ENCODE results near the gene GNRHR. TPM values are rescaled to one million over a fixed set of nuclear protein-coding genes. Genes with fewer than 3 reads are reported as not detected.
A peak's percentile ranks its signal among the peaks of the same experiment; 100 is the strongest.

The GNRHR gene
- total RNA-seq, 2 donors from 2014 or later = not detected

GRCh38 chr4:67701517-67701850 lies 52.7 kb downstream of the GNRHR start:
- peak overlapping the region; percentile 81 to 91 for H3K27ac ChIP-seq
- TF ChIP-seq CTCF (IDR thresholded peaks at IDR 0.05) = no peak

GRCh38 chr4:67700738-67701516 lies 53.3 kb downstream of the GNRHR start, which contains the start of gene UBA6:
Gene UBA6, minus strand, starts transcription at chr4:67701155. Its CDS starts 36 bp downstream, at chr4:67701119.
- Histone ChIP-seq H3K4me3 (peak within 1 kb of the TSS; percentile 68 to 91), H3K9me3 (no peaks in the 10 kb centered on the region), H3K36me3 (no peaks in the 10 kb centered on the region), H3K27ac (peak within 1 kb of the TSS; percentile 81 to 91), H3K27me3 (no peaks in the 10 kb centered on the region), H3K4me1 (peaks cover 0 to 15% of the 10 kb centered on the region in 2 donors)
- peak in 1 of 2 donors; percentile 59 for TF ChIP-seq CTCF (IDR thresholded peaks at IDR 0.05)
- peak; percentile 96 for DNase-seq (ENCODE audit: low spot score)

More at GRCh38 chr4:67701517-67701850, 52.7 kb downstream of the GNRHR start:
- H3K36me3 ChIP-seq = no peaks in the 10 kb centered on the region
- peak overlapping the region; percentile 68 to 91 for H3K4me3 ChIP-seq
- no peak for DNase-seq (ENCODE audit: low spot score)
- no peaks in the 10 kb centered on the region for H3K9me3 ChIP-seq
- peaks cover 0 to 15% of the 10 kb centered on the region in 2 donors for H3K4me1 ChIP-seq
- no peaks in the 10 kb centered on the region for H3K27me3 ChIP-seq

- peaks cover 0 to 15% of the 10 kb centered on the region in 2 donors for H3K4me1 ChIP-seq
These were observed 54.0 kb downstream of the GNRHR start for GRCh38 chr4:67700116-67700737.

GRCh38 chr4:67699603-67700002 lies 54.6 kb downstream of the GNRHR start:
- Histone ChIP-seq H3K27me3 (no peaks in the 10 kb centered on the region), H3K36me3 (no peaks in the 10 kb centered on the region), H3K4me1 (peaks cover 0 to 15% of the 10 kb centered on the region in 2 donors), H3K9me3 (no peaks in the 10 kb centered on the region), H3K4me3 (no peak overlapping the region), H3K27ac (no peak overlapping the region)
- TF ChIP-seq CTCF (IDR thresholded peaks at IDR 0.05) = no peak
- no peak for DNase-seq (ENCODE audit: low spot score)

More at GRCh38 chr4:67700116-67700737, 54.0 kb downstream of the GNRHR start:
- Histone ChIP-seq H3K36me3 (no peaks in the 10 kb centered on the region), H3K27ac (peak overlapping the region; percentile 81 to 91), H3K27me3 (no peaks in the 10 kb centered on the region), H3K4me3 (peak overlapping the region; percentile 68 to 91), H3K9me3 (no peaks in the 10 kb centered on the region)
- DNase-seq (ENCODE audit: low spot score) = no peak
- TF ChIP-seq CTCF (IDR thresholded peaks at IDR 0.05) = no peak

- DNase-seq (ENCODE audit: low spot score) = no peak
- TF ChIP-seq CTCF (IDR thresholded peaks at IDR 0.05) = no peak
- Histone ChIP-seq H3K27ac (no peak overlapping the region), H3K4me3 (no peak overlapping the region), H3K9me3 (no peaks in the 10 kb centered on the region), H3K4me1 (peaks cover 0 to 15% of the 10 kb centered on the region in 2 donors), H3K36me3 (no peaks in the 10 kb centered on the region), H3K27me3 (no peaks in the 10 kb centered on the region)
These were observed 56.1 kb downstream of the GNRHR start for GRCh38 chr4:67697860-67698687.
